ENCODE results near the gene ZNF776.

- TF ChIP-seq CTCF (IDR thresholded peaks at IDR 0.05) (no peak), EP300 (IDR thresholded peaks at IDR 0.05) (no peak), POLR2AphosphoS5 (IDR thresholded peaks at IDR 0.05) (no peak), POLR2A (IDR thresholded peaks at IDR 0.05) (no peak)
Observed at GRCh38 chr19:57719901-57720519, 26.6 kb upstream of the ZNF776 start.
